Measurements from ENCODE around the gene ZRANB1. TPM values are rescaled to one million over a fixed set of nuclear protein-coding genes. Genes with fewer than 3 reads are reported as not detected.

ZRANB1 gene
- total and polyA plus RNA-seq, 2 of the 4 experiments (the other 2 are of a cell fraction): 11.2 to 24.7 TPM

GRCh38 chr10:124917428-124918190 is 24.3 kb upstream of the ZRANB1 start:
- H3K9me3 ChIP-seq (ENCODE audit: control insufficient read depth, insufficient read depth, low read length): no peaks in the 10 kb centered on the region
- H4K8ac ChIP-seq (ENCODE audit: low read depth in 2 of 2, low read length in 2 of 2): peak overlapping the region; percentile 65 to 85
- peak overlapping the region; percentile 84 for H4K91ac ChIP-seq (ENCODE audit: insufficient read depth, low read depth, low read length)
- CTCF ChIA-PET: interaction anchor here (0.8 kb wide), 1 partner anchor 43 kb away, joined by 5 read pairs; no protein-coding TSS in a partner anchor
- peak overlapping the region; percentile 92 for H2AFZ ChIP-seq (replicated peaks; ENCODE audit: low read length, poor library complexity)
- peak overlapping the region; percentile 80 for H3K14ac ChIP-seq (replicated peaks; ENCODE audit: low read depth, low read length)
- 0% methylated on average over 18 of the region's 46 CpGs; no CpG with 5 or more reads in 1 of the 2 experiments for WGBS, 2 experiments (ENCODE audit: extremely low coverage in 2 of 2, insufficient read length in 1 of 2)
- peak overlapping the region; percentile 87 for H3K4me2 ChIP-seq (ENCODE audit: low read depth, low read length)
- 0 out of 3 replicates have a peak overlapping the region, but pooled peaks have one; percentile 4 for H2BK15ac ChIP-seq (ENCODE audit: low read depth, low read length)
- H3K23ac ChIP-seq (ENCODE audit: low read depth, low read length): peak overlapping the region; percentile 83
- TF ChIP-seq MAZ (IDR thresholded peaks at IDR 0.05; ENCODE audit: borderline replicate concordance, low read depth, low read length) (peak; percentile 19; the same call in 1 of the 2 replicates), CEBPB (IDR thresholded peaks at IDR 0.05; ENCODE audit: low read depth, low read length) (no peak)
- H2AK9ac ChIP-seq (replicated peaks; ENCODE audit: low read depth, low read length, poor library complexity): peak overlapping the region; percentile 95
- H2BK120ac ChIP-seq (ENCODE audit: low read depth, low read length): peak overlapping the region; percentile 48
- H2AK5ac ChIP-seq (ENCODE audit: low read depth, low read length): peak overlapping the region; percentile 93
- peaks cover 6 to 28% of the 10 kb centered on the region in 2 experiments; a peak in 3 of 4 replicates for H3K79me1 ChIP-seq (ENCODE audit: low read depth in 1 of 2, low read length in 2 of 2)
- ATAC-seq (ENCODE audit: low read depth): peak; percentile 22
- peak overlapping the region; percentile 72 for H3K18ac ChIP-seq (ENCODE audit: low read depth, low read length)
- in situ Hi-C loops (cut with MboI; ENCODE audit: low sequenced_read_pairs) (no loop called here), intact Hi-C loops (cut with micrococcal nuclease) (loop anchor here (1.0 to 10.0 kb wide), 6 partner anchors 26 to 170 kb away; partner anchors contain the start of gene EEF1AKMT2), dilution Hi-C loops (cut with HindIII; ENCODE audit: low sequenced_read_pairs, unreplicated experiment) (no loop called here)
- H3K4me3 ChIP-seq (ENCODE audit: insufficient read depth, low read depth, low read length): peak overlapping the region; percentile 75
- H3K4me1 ChIP-seq (ENCODE audit: control insufficient read depth, insufficient read depth, low read length): peaks cover 3% of the 10 kb centered on the region
- H3K9ac ChIP-seq (ENCODE audit: low read depth, low read length): peak overlapping the region; percentile 92
- H4K20me1 ChIP-seq (ENCODE audit: insufficient read depth, low read length): peaks cover 48% of the 10 kb centered on the region
- H4K5ac ChIP-seq (ENCODE audit: low read depth, low read length): peak overlapping the region; percentile 19
- peak overlapping the region; percentile 81 for H2BK5ac ChIP-seq (ENCODE audit: low read depth, low read length, poor library complexity, severe bottlenecking)
- DNase-seq: peak; percentile 33
- peak overlapping the region; percentile 96 for H3K56ac ChIP-seq (ENCODE audit: extremely low read depth, insufficient read depth, low read length)
- POLR2A ChIA-PET (ENCODE audit: unreplicated experiment): interaction anchor here (0.6 kb wide), 1 partner anchor 26 kb away, joined by 3 read pairs; no protein-coding TSS in a partner anchor
- H3K36me3 ChIP-seq (ENCODE audit: control insufficient read depth, insufficient read depth, low read length): peaks cover 2% of the 10 kb centered on the region; the same call in 1 of the 2 replicates
- no peaks in the 10 kb centered on the region for H3K27me3 ChIP-seq (ENCODE audit: control insufficient read depth, insufficient read depth, low read length)
- peak overlapping the region; percentile 67 for H3K4ac ChIP-seq (ENCODE audit: low read depth, low read length)
- peaks cover 5% of the 10 kb centered on the region; the same call in 1 of the 2 replicates for H3K9me1 ChIP-seq (ENCODE audit: insufficient read depth, low read length)
- TSS peak; percentile 47 for BruUV-seq (replicated peaks)
- peak overlapping the region; percentile 90 for H3K27ac ChIP-seq (ENCODE audit: insufficient read depth, low read length)
- H2BK20ac ChIP-seq (ENCODE audit: low read depth, low read length): peak overlapping the region; percentile 26; the same call in 1 of the 2 replicates

All from IMR-90 (cell line).